GM23248 (cell line): ENCODE data around the gene LGR6. TPM values are rescaled to one million over a fixed set of nuclear protein-coding genes. Genes with fewer than 3 reads are reported as not detected.

ENCODE experiments used
- DNase-seq: peaks from one replicate; pipeline ENCODE4 v3.0.0-alpha.2; 2015
- H2AFZ ChIP-seq: fragments of 200-600 bp; sonication (generic); 2 replicates; pipeline ENCODE4 v1.6.1; 2016; ENCODE audit warnings: antibody characterized with exemption
- H3F3A ChIP-seq: fragments of 200-600 bp; sonication (generic); 2 replicates; pipeline ENCODE4 v1.6.1; 2016; ENCODE audit warnings: mild to moderate bottlenecking, antibody characterized with exemption, mixed run types; ENCODE audit not compliant: insufficient read depth
- H3K27ac ChIP-seq: fragments of 200-600 bp; sonication (generic); 2 replicates; pipeline ENCODE4 v1.5.1; 2016; ENCODE audit warnings: mild to moderate bottlenecking
- H3K27me3 ChIP-seq: fragments of 200-600 bp; sonication (generic); replicated peaks from 2 replicates; pipeline ENCODE4 v1.6.1; 2016; ENCODE audit warnings: mild to moderate bottlenecking; ENCODE audit not compliant: insufficient read depth
- H3K36me3 ChIP-seq: fragments of 200-600 bp; sonication (generic); 2 replicates; pipeline ENCODE4 v1.6.1; 2016; ENCODE audit warnings: low read depth, mild to moderate bottlenecking
- H3K4me1 ChIP-seq: fragments of 200-600 bp; sonication (generic); 2 replicates; pipeline ENCODE4 v1.6.1; 2016; ENCODE audit warnings: mild to moderate bottlenecking; ENCODE audit not compliant: insufficient read depth
- H3K4me2 ChIP-seq: fragments of 200-600 bp; sonication (generic); one replicate; pipeline ENCODE4 v1.6.1; 2016; ENCODE audit warnings: mild to moderate bottlenecking; ENCODE audit not compliant: unreplicated experiment
- H3K4me3 ChIP-seq: fragments of 200-600 bp; sonication (generic); 2 replicates; pipeline ENCODE4 v1.5.1; 2016; ENCODE audit warnings: mild to moderate bottlenecking
- H3K79me2 ChIP-seq: fragments of 200-600 bp; sonication (generic); 2 replicates; pipeline ENCODE4 v1.6.1; 2016; ENCODE audit warnings: mild to moderate bottlenecking; ENCODE audit not compliant: insufficient read depth
- H3K9ac ChIP-seq: fragments of 200-600 bp; sonication (generic); 2 replicates; pipeline ENCODE4 v1.6.1; 2016; ENCODE audit warnings: mild to moderate bottlenecking
- H3K9me2 ChIP-seq: fragments of 200-600 bp; sonication (generic); 2 replicates; pipeline ENCODE4 v1.6.1; 2016; ENCODE audit warnings: mixed run types, mild to moderate bottlenecking, moderate library complexity; ENCODE audit not compliant: insufficient read depth
- H3K9me3 ChIP-seq: fragments of 200-600 bp; sonication (generic); one replicate; pipeline ENCODE4 v1.6.1; 2017; ENCODE audit warnings: low read depth
- H4K20me1 ChIP-seq: fragments of 200-600 bp; sonication (generic); 2 replicates; pipeline ENCODE4 v1.6.0; 2016; ENCODE audit not compliant: insufficient read depth
- EZH2 ChIP-seq: fragments of 200-600 bp; sonication (generic); IDR thresholded peaks from 2 replicates; pipeline ENCODE4 v1.6.1; 2018; ENCODE audit warnings: antibody characterized with exemption, mild to moderate bottlenecking; ENCODE audit not compliant: insufficient read depth, poor library complexity, severe bottlenecking
- EZH2phosphoT487 ChIP-seq: fragments of 200-600 bp; sonication (generic); IDR thresholded peaks from 2 replicates; pipeline ENCODE4 v1.6.1; 2018; ENCODE audit warnings: antibody characterized with exemption, moderate library complexity, mild to moderate bottlenecking, low read depth; ENCODE audit not compliant: insufficient read depth
- WGBS, 2 experiments: methylation state at CpG; one replicate each; pipeline ENCODE4 v1.1.6; 2015 to 2017; ENCODE audit warnings: low lambda C conversion rate in 2 of 2, low coverage in 1 of 2; ENCODE audit errors: missing lambda C conversion rate in 2 of 2; 5-methylcytosine and 5-hydroxymethylcytosine counted together
- in situ Hi-C: fragments of 300-500 bp; cut with MboI; formaldehyde crosslinking; loops from 2 replicates; pipeline ENCODE4 v1.15.0; 2020
- polyA plus RNA-seq: library from polyadenylated mRNA; unstranded; fragments of >200 nt; fragmentation: Nextera tagmentation; extraction: Ambion mirVana; gene quantifications from 2 replicates; pipeline ENCODE4 v1.2.1, GENCODE V29; 2016
- total RNA-seq: library from RNA; depleted of rRNA; stranded (reverse); fragments of >200 nt; shearing (Covaris generic); gene quantifications from 2 replicates; pipeline ENCODE4 v1.2.3, GENCODE V29; 2014

Gene LGR6
- total and polyA plus RNA-seq, 2 experiments from 2014 or later = not detected

DNA sequence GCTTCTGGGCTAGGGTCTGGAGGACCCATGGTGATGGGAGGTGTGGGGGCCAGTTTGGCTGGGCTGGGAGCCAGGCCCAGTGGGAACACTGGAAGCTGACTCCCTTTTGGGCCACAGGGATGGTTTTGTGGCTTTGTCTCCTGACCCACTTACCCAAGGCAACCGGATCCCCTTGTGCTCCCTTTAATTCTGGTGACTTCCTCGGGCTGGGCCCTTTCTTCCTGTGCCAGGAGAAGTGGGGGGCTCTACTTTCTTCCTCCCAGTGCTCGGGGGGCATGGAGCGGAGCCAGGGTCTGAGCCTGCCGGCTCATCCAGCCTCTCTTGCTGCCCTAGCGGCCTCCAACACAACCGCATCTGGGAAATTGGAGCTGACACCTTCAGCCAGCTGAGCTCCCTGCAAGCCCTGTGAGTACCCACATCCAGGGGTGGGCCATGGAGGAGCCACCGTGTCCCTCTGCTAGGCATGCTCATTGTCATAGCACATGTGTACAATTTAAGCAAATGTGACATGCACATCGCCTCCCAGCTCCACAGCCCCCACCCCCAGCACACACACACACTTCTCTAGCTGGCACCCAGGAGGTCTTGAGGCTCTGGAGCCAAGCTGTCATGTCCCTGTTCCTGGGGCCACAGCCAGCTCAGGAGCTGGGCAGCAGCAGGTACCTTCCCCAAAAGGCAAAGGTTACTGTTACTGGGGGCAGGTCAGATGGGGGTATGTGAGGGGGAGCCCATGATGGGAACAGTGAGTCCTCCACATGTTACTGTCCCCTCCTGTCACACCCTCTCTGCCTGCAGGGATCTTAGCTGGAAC, 113.1 kb downstream of the LGR6 start:
- in situ Hi-C loops = no loop called here
- WGBS, 2 experiments = 47 to 49% methylated on average over 9 of the region's 9 CpGs

DNA sequence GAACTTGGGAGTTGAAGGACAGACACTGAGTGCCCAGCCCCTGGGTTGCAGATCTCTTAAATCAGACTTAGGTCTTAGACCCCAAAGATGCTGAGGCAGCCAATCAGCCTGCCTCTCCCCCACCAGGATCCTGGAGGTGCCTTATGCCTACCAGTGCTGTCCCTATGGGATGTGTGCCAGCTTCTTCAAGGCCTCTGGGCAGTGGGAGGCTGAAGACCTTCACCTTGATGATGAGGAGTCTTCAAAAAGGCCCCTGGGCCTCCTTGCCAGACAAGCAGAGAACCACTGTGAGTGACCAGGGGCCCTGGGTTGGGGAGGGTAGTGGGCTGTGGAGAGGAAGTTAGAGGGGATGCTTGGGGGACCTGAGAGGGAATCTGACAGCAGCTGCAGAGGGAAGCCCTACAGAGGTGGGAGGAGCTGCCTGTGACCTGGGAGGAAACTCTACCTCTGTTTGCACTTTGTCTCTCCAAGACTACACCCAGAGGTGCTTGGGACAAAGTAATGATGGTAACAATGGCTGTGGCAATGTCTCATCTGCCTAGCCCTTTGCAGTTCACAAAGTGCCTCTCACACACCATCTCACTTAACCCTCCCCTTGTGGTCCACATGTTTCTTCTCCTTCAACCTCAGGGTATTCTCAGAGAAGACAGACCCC, 116.6 kb downstream of the LGR6 start:
- no peak overlapping the region for H2AFZ ChIP-seq
- no peak overlapping the region for H3K27ac ChIP-seq
- no peak for TF ChIP-seq EZH2
- no peak for TF ChIP-seq EZH2phosphoT487
- H3K27me3 ChIP-seq = peaks cover 39% of the 10 kb centered on the region
- H3K9me2 ChIP-seq = no peaks in the 10 kb centered on the region
- DNase-seq = no peak
- H3K9me3 ChIP-seq = no peaks in the 10 kb centered on the region
- H3F3A ChIP-seq = no peaks in the 10 kb centered on the region
- H3K36me3 ChIP-seq = no peaks in the 10 kb centered on the region
- in situ Hi-C loops = loop anchor here (5.0 kb wide), 1 partner anchor 123 kb away; no protein-coding TSS in a partner anchor
- H3K4me3 ChIP-seq = no peak overlapping the region
- H4K20me1 ChIP-seq = no peaks in the 10 kb centered on the region
- no peaks in the 10 kb centered on the region for H3K4me1 ChIP-seq
- no peak overlapping the region for H3K4me2 ChIP-seq
- no peak overlapping the region for H3K9ac ChIP-seq
- H3K79me2 ChIP-seq = no peaks in the 10 kb centered on the region

More for the DNA sequence above, 113.1 kb downstream of the LGR6 start:
- TF ChIP-seq EZH2phosphoT487 = no peak
- no peak for TF ChIP-seq EZH2
- Histone ChIP-seq H3K4me1 (no peaks in the 10 kb centered on the region), H3K9me3 (no peaks in the 10 kb centered on the region), H3K4me3 (no peak overlapping the region), H3F3A (no peaks in the 10 kb centered on the region), H2AFZ (no peak overlapping the region), H3K4me2 (no peak overlapping the region), H3K79me2 (no peaks in the 10 kb centered on the region), H3K36me3 (no peaks in the 10 kb centered on the region), H3K27me3 (peaks cover 25% of the 10 kb centered on the region), H4K20me1 (no peaks in the 10 kb centered on the region), H3K27ac (no peak overlapping the region), H3K9ac (no peak overlapping the region), H3K9me2 (no peaks in the 10 kb centered on the region)
- DNase-seq = no peak

GRCh38 chr1:202310746-202311145, 117.1 kb downstream of the LGR6 start:
- Histone ChIP-seq H3K4me1 (no peaks in the 10 kb centered on the region), H3K9me2 (no peaks in the 10 kb centered on the region), H3K4me3 (no peak overlapping the region), H3F3A (no peaks in the 10 kb centered on the region), H3K9ac (no peak overlapping the region), H3K36me3 (no peaks in the 10 kb centered on the region), H4K20me1 (no peaks in the 10 kb centered on the region), H3K9me3 (no peaks in the 10 kb centered on the region), H3K79me2 (no peaks in the 10 kb centered on the region), H3K27ac (no peak overlapping the region), H3K27me3 (peaks cover 39% of the 10 kb centered on the region), H3K4me2 (no peak overlapping the region), H2AFZ (no peak overlapping the region)
- 66 to 71% methylated on average over 3 of the region's 3 CpGs for WGBS, 2 experiments
- TF ChIP-seq EZH2 = no peak
- TF ChIP-seq EZH2phosphoT487 = no peak
- in situ Hi-C loops = loop anchor here (5.0 kb wide), 1 partner anchor 123 kb away; no protein-coding TSS in a partner anchor
- DNase-seq = no peak

DNA sequence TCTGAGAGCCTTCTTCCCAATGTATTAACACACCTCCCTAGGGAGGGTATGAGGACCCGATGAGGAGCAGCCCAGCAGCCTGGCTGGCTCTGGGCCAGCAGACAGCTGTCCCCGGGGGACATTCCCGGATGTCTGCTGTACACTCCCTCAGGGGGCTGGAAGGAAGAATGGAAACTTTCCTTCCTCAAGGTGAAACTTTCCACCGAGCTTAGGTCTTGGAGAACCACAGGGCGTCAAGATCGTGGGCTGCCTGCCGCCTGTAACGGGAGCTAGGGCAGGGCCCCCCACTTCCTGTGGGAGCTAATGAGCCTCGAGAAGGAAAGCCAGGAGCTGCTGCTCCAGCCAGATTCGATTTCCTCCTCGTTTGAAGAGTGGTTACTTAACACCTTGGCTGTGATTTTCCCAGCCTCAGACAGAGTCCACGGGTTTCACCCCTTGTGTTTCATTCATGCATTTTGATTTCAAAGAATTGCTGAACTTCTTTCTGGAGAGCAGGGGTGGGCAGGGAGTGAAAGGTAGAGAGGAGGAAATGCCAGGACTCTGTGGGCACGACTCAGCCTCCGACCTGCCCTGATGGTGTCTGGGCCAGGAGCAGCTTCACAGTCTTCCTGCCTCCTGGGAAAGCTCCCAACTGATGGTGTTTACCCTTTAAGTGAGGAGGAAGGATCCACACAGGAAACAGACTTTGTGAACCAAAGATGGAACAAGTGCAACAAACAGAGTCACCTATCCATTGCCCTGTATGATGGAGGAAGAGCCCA, 118.5 kb downstream of the LGR6 start:
- peaks cover 39% of the 10 kb centered on the region for H3K27me3 ChIP-seq
- no peaks in the 10 kb centered on the region for H3K79me2 ChIP-seq
- TF ChIP-seq EZH2phosphoT487 (no peak), EZH2 (no peak)
- no peaks in the 10 kb centered on the region for H3K4me1 ChIP-seq
- H3K27ac ChIP-seq = no peak overlapping the region
- no peaks in the 10 kb centered on the region for H3K9me2 ChIP-seq
- H3K9me3 ChIP-seq = no peaks in the 10 kb centered on the region
- no peaks in the 10 kb centered on the region for H3K36me3 ChIP-seq
- DNase-seq = no peak
- H3K9ac ChIP-seq = no peak overlapping the region
- no peaks in the 10 kb centered on the region for H3F3A ChIP-seq
- WGBS, 2 experiments = 28 to 30% methylated on average over 14 of the region's 14 CpGs
- in situ Hi-C loops = loop anchor here (5.0 kb wide), 1 partner anchor 125 kb away; no protein-coding TSS in a partner anchor
- no peak overlapping the region for H2AFZ ChIP-seq
- H3K4me2 ChIP-seq = no peak overlapping the region
- no peak overlapping the region for H3K4me3 ChIP-seq
- H4K20me1 ChIP-seq = no peaks in the 10 kb centered on the region
